PFSK-1 (cell line): Measurements from ENCODE around the gene DAPK1.

Experiments used
- FOXP2 ChIP-seq: optimal IDR thresholded peaks from 2 replicates; pipeline ENCODE3; 2011; ENCODE audit warnings: borderline replicate concordance, control low read depth, inconsistent platforms; ENCODE audit not compliant: insufficient read depth; ENCODE audit errors: extremely low read length, extremely low read depth
- POLR2AphosphoS5 ChIP-seq: IDR thresholded peaks from 2 replicates; pipeline ENCODE4 v1.6.1; 2012; ENCODE audit warnings: low read depth, mild to moderate bottlenecking, control low read depth, low read length, moderate library complexity
- REST ChIP-seq, 2 experiments: IDR thresholded peaks; 2 replicates each; pipeline versions ENCODE4 v1.6.1 to v1.8.0; 2011 to 2012; ENCODE audit warnings: low read depth in 2 of 2, low read length in 2 of 2, control low read depth in 1 of 2, inconsistent platforms in 1 of 2, mild to moderate bottlenecking in 1 of 2, moderate library complexity in 1 of 2; ENCODE audit not compliant: insufficient read depth in 1 of 2
- SIN3A ChIP-seq: IDR thresholded peaks from 2 replicates; pipeline ENCODE4 v1.6.1; 2012; ENCODE audit warnings: mild to moderate bottlenecking, low read length, moderate library complexity, borderline replicate concordance; ENCODE audit not compliant: insufficient read depth
- TAF1 ChIP-seq: IDR thresholded peaks from 2 replicates; pipeline ENCODE4 v1.6.1; 2012; ENCODE audit warnings: low read length, control low read depth, borderline replicate concordance; ENCODE audit not compliant: insufficient read depth

Gene DAPK1

GRCh38 chr9:87599901-87600610 is 102.4 kb downstream of the DAPK1 start:
- TF ChIP-seq REST (IDR thresholded peaks at IDR 0.05; ENCODE audit: insufficient read depth in 1 of 2, low read depth in 2 of 2, low read length in 2 of 2) = no peak

- TF ChIP-seq FOXP2 (no peak), POLR2AphosphoS5 (no peak), TAF1 (no peak)
Observed at GRCh38 chr9:87601176-87601575, 103.5 kb downstream of the DAPK1 start.

- TF ChIP-seq TAF1 (no peak), POLR2AphosphoS5 (no peak), REST (IDR thresholded peaks at IDR 0.05; ENCODE audit: insufficient read depth in 1 of 2, low read depth in 2 of 2, low read length in 2 of 2) (no peak), FOXP2 (no peak), SIN3A (no peak)
Observed at GRCh38 chr9:87601595-87601994, 103.9 kb downstream of the DAPK1 start.

DNA sequence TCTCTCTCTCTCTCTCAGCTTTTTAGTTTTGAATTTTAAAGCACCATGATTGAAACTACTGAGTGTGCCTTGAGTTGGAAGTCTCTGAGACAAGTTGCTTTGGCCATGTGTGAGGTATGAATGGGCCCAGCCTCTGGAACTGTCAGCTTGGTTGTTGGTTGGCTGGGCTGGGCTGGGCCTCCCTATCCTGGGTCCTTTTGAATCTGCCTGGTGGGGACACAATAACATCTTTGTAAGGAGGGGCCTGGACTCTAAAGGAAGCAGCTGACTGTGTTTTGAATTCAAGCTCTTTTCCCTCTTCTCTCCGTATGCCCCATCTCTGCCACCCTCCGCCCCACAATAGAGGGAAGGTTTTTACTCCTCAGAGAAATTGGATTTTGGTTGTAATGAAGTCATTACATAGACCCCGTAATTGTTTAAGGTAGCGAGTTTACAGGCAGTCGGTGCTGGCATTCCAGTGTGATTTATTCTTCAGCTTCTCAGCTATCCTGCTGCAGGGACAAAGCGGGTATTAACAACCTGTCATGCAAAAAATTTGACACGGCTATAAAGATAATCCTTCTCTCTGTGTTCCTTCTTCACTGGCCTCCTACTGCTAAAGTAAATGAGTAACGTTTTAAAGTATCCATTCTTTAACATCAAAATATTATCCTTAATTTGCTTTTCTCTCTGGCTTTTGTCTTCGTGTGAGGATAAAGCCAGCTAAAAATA is 105.4 kb downstream of the DAPK1 start:
- TF ChIP-seq TAF1 (no peak), FOXP2 (no peak), SIN3A (no peak), REST (IDR thresholded peaks at IDR 0.05; ENCODE audit: insufficient read depth in 1 of 2, low read depth in 2 of 2, low read length in 2 of 2) (no peak), POLR2AphosphoS5 (no peak)

- TF ChIP-seq FOXP2 (no peak), TAF1 (no peak), SIN3A (no peak), REST (IDR thresholded peaks at IDR 0.05; ENCODE audit: insufficient read depth in 1 of 2, low read depth in 2 of 2, low read length in 2 of 2) (no peak), POLR2AphosphoS5 (no peak)
Observed at GRCh38 chr9:87603854-87604490, 106.3 kb downstream of the DAPK1 start.
